ENCODE measurements around the gene IQSEC1.

Gene IQSEC1

DNA sequence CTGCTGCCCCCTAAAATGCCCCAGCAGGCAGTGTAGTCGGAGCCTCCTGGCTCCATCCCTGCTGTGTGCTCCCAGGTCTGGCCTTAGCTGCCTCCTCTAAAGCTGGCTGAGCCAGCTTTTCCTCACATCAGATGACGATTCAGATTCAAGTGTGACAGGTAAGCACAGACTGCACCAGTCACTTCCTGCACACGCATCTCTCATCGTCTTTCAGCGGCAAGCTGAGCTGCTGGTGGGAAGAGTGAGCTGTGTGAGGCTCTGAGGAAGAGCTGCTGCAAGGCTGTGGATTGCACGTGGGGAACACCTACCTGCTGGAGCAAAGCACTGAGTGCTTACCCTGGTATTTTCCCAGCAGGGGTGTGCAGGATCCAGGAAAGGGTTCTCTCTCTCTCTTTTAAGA lies 143.4 kb downstream of the IQSEC1 start:
- Histone ChIP-seq H3K4me3 (no peak overlapping the region), H3K27me3 (ENCODE audit: low read depth) (no peaks in the 10 kb centered on the region), H3K36me3 (replicated peaks) (peaks cover 9% of the 10 kb centered on the region), H3K4me1 (no peaks in the 10 kb centered on the region), H3K9me3 (no peaks in the 10 kb centered on the region)
- in situ Hi-C loops (cut with MboI; ENCODE audit: low sequenced_read_pairs) = no loop called here
- DNase-seq (ENCODE audit: low spot score in 2 of 2) = no peak

DNA sequence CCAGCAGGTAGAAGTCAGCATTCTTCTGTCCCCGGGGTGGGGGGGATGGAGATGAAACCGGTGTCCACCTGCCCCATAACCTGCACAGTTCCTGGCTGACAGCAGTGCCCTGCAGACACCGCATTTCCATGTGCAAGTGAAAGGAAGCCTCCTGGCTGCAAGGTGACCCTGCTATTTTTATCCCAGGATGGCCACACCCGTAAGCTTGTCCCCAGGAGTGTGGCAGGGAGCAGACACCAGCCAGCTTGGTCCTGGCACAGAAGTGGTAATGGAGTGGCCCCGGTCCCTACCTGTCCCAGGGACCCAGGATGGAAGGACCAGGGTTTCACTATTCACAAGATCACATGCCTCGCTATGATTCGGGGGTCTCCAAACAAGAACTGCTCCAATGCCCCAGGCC lies 146.6 kb downstream of the IQSEC1 start:
- Histone ChIP-seq H3K36me3 (replicated peaks) (peaks cover 9% of the 10 kb centered on the region), H3K4me1 (no peaks in the 10 kb centered on the region), H3K4me3 (no peak overlapping the region), H3K27me3 (ENCODE audit: low read depth) (no peaks in the 10 kb centered on the region), H3K9me3 (no peaks in the 10 kb centered on the region)
- DNase-seq (ENCODE audit: low spot score in 2 of 2) = no peak
- in situ Hi-C loops (cut with MboI; ENCODE audit: low sequenced_read_pairs) = no loop called here

DNA sequence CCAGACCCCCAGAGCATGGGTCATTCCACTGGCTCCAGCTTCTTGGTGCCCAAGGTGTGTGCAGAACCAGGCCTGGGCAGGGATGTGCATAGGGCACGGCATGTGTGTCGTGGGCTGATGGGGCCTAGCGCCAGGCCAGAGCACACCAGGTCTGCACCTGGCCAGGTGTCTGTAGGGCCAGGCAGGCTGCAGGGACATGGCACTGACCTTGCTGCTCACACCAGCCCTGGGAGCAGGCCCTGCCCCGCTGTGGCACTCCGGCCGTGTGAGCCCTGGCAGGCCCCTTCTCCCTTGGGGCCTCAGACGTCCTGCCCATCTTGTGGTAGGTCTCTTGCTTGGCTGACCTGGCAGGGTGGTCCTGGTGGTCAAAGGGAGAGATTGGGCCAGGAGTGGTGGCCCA lies 147.6 kb downstream of the IQSEC1 start:
- no peaks in the 10 kb centered on the region for H3K9me3 ChIP-seq
- in situ Hi-C loops (cut with MboI; ENCODE audit: low sequenced_read_pairs) = no loop called here
- DNase-seq (ENCODE audit: low spot score in 2 of 2) = no peak
- no peak overlapping the region for H3K4me3 ChIP-seq
- H3K4me1 ChIP-seq = no peaks in the 10 kb centered on the region
- H3K27me3 ChIP-seq (ENCODE audit: low read depth) = no peaks in the 10 kb centered on the region
- H3K36me3 ChIP-seq (replicated peaks) = peaks cover 14% of the 10 kb centered on the region

DNA sequence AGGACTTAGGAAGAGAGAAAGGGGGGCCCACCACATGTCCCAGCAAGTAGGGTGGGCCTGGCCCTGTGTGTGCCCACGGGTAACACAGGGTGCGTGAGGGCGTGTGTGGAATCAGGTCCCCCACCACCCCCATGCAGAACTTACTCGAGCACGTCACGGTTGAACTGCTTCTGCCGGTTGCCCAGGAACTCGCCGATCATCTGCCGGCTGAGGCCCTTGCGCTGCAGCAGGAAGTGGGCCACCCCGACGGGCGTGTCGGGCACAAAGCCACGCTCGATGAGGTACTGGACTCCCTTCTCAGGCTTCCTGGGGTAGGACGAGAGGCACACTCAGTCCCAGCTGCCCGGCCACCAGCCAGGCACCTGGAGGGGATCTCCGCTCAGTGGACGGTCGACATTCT lies 148.8 kb downstream of the IQSEC1 start:
- peaks cover 18% of the 10 kb centered on the region for H3K36me3 ChIP-seq (replicated peaks)
- no peaks in the 10 kb centered on the region for H3K4me1 ChIP-seq
- in situ Hi-C loops (cut with MboI; ENCODE audit: low sequenced_read_pairs) = no loop called here
- DNase-seq (ENCODE audit: low spot score in 2 of 2) = no peak
- no peaks in the 10 kb centered on the region for H3K27me3 ChIP-seq (ENCODE audit: low read depth)
- H3K4me3 ChIP-seq = no peak overlapping the region
- no peaks in the 10 kb centered on the region for H3K9me3 ChIP-seq

DNA sequence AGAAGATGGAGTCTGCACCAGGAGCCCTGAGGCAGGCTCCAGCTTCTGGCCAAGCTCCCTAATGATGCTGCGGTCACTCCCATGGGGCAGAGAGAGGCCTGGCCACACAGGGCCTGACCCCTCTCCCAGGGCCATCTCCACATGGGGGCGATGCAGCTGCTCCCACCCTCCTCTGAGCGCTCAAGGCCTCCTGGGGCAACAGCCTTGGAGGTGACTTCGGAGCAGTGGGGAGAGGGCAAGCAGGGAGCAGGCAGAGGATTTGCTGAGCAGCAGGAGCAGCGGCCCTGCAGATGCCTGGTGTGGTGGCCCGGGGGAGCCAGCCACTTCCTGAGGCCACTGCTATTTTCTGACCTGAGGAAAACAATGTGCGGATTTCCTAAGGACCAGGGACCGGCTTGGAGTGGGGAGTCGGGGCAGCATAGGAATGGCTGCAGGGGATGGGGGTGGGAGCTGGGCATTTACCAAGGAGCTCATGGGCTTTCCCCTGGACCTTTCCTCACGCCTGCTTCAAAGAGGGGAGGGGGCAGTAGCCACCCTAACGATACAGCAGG lies 150.3 kb downstream of the IQSEC1 start:
- H3K27me3 ChIP-seq (ENCODE audit: low read depth) = no peaks in the 10 kb centered on the region
- H3K36me3 ChIP-seq (replicated peaks) = peaks cover 18% of the 10 kb centered on the region
- H3K4me1 ChIP-seq = no peaks in the 10 kb centered on the region
- H3K9me3 ChIP-seq = no peaks in the 10 kb centered on the region
- no peak for DNase-seq (ENCODE audit: low spot score in 2 of 2)
- no peak overlapping the region for H3K4me3 ChIP-seq
- in situ Hi-C loops (cut with MboI; ENCODE audit: low sequenced_read_pairs) = no loop called here

DNA sequence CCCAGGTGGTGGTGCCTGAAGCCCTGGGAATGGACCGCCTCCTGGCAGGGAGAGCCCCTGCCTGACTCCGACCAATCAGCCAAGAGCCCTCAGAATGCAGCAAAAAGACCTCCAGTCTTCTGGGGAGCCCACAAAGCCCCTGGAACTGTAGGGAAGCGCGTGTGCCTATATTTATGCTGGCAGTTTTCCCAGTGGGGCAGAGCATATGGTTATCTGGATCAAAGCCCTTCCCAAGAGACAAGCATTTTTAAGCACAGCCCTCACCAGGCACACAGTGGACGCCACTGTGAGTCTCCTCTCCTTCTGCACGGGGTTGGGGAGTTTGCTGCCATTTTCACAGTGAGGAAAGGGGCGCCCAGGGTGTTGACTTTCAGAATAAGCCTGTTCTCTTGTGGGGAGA lies 150.9 kb downstream of the IQSEC1 start:
- no peak for DNase-seq (ENCODE audit: low spot score in 2 of 2)
- no peaks in the 10 kb centered on the region for H3K27me3 ChIP-seq (ENCODE audit: low read depth)
- H3K9me3 ChIP-seq = no peaks in the 10 kb centered on the region
- H3K4me3 ChIP-seq = no peak overlapping the region
- H3K36me3 ChIP-seq (replicated peaks) = peaks cover 18% of the 10 kb centered on the region
- in situ Hi-C loops (cut with MboI; ENCODE audit: low sequenced_read_pairs) = no loop called here
- H3K4me1 ChIP-seq = no peaks in the 10 kb centered on the region

DNA sequence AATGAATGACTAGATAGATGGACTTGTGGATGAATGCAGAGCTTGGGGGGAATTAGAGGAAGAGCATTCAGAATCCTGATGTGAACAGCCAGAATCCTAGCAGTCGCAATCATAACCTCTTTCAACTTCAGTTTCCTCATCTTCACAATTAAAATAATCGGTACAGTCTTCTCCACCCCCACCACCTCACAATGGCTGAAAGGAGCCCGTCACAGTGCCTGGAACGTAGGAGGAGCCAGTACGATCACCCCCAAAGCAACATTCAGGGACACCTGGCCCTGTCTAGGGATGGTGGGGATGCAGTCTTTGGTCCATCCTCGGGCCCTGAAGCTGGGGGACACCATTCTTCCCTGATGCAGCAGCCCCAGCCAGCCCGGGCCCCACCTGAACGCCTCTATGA lies 151.5 kb downstream of the IQSEC1 start:
- Histone ChIP-seq H3K4me1 (no peaks in the 10 kb centered on the region), H3K4me3 (no peak overlapping the region), H3K27me3 (ENCODE audit: low read depth) (no peaks in the 10 kb centered on the region), H3K36me3 (replicated peaks) (peaks cover 18% of the 10 kb centered on the region), H3K9me3 (no peaks in the 10 kb centered on the region)
- DNase-seq (ENCODE audit: low spot score in 2 of 2) = no peak
- in situ Hi-C loops (cut with MboI; ENCODE audit: low sequenced_read_pairs) = no loop called here

DNA sequence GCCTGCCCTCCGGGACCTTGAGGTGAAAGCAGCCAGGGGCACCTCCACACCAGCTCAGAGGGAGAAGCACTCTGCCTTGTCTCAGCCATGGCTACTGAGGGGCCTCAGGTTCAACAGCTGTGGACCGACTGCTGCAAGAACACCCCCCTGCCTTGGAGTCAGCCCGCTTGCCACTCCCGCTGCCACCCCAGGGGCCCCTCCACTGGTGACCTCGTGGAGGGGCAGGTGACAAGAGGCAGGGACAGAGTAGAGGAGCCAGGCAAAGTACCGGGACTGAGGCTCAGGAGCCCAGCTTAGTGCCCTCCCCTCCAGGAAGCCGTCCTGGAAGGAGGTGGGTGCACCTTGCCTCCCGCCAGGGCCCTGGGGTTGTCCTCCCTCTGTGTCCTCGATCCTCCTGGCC lies 152.3 kb downstream of the IQSEC1 start:
- in situ Hi-C loops (cut with MboI; ENCODE audit: low sequenced_read_pairs) = no loop called here
- Histone ChIP-seq H3K27me3 (ENCODE audit: low read depth) (no peaks in the 10 kb centered on the region), H3K4me3 (no peak overlapping the region), H3K36me3 (replicated peaks) (peaks cover 18% of the 10 kb centered on the region), H3K4me1 (no peaks in the 10 kb centered on the region), H3K9me3 (no peaks in the 10 kb centered on the region)
- no peak for DNase-seq (ENCODE audit: low spot score in 2 of 2)

DNA sequence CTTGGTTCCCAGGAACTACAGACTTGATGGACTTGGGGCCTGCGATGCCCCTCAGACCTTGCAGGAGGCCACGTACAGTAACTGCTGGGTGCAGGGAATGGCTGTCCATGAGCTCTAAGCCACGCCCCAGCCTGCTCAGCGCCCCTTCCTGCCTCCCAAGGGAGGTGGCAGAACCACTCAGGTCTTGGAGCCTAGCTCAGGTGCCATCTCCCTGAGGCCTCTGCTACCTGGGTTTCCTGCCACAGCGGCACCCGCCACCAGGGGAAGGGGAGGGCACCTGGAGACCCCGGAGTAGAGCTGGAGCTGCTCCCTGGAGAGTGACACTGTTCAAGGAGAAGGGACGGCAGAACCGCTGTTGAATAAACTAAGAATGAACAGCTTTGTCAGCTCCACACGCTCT lies 154.0 kb downstream of the IQSEC1 start:
- Histone ChIP-seq H3K4me1 (no peaks in the 10 kb centered on the region), H3K9me3 (no peaks in the 10 kb centered on the region), H3K4me3 (no peak overlapping the region), H3K27me3 (ENCODE audit: low read depth) (no peaks in the 10 kb centered on the region), H3K36me3 (replicated peaks) (peaks cover 12% of the 10 kb centered on the region)
- no peak for DNase-seq (ENCODE audit: low spot score in 2 of 2)
- in situ Hi-C loops (cut with MboI; ENCODE audit: low sequenced_read_pairs) = no loop called here

DNA sequence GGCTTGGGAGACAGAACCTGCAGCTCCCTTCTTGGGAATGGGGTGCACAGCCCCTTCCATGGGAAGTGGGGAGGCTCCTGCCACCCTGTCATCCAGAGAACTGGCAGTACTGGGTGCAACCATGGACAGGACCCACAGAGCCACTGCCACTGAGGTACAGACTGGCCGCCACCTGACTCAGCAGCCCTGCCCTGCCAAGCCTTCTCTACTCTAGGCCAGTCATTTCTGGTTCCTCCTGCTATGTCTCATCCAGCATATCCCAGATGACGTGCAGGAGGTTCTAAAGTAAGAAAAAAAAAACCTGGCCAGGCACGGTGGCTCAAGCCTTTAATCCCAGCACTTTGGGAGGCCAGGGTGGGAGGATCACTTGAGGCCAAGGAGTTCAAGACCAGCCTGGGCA lies 155.0 kb downstream of the IQSEC1 start:
- no peaks in the 10 kb centered on the region for H3K4me1 ChIP-seq
- in situ Hi-C loops (cut with MboI; ENCODE audit: low sequenced_read_pairs) = no loop called here
- H3K4me3 ChIP-seq = no peak overlapping the region
- no peaks in the 10 kb centered on the region for H3K9me3 ChIP-seq
- H3K27me3 ChIP-seq (ENCODE audit: low read depth) = no peaks in the 10 kb centered on the region
- H3K36me3 ChIP-seq (replicated peaks) = peaks cover 12% of the 10 kb centered on the region
- no peak for DNase-seq (ENCODE audit: low spot score in 2 of 2)

DNA sequence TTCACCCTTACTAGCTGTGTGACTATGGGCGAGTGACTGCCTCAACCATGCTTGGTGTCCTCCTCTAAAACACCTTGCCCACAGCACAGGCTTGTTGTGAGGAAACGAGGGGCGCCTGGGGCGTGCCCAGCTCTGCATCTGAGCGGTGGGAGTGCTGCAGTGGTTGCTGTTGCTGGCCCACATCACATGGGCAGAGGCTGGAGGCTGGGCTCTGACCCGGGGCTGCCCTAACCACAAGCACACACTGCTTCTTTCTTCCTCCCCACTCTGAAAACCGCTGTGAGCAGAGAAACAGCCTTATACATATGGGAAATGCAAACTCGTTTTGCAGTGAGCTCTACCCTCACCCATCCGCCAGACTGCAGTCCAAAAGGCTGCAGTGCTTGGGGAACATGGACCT lies 157.1 kb downstream of the IQSEC1 start:
- no peak overlapping the region for H3K4me3 ChIP-seq
- peaks cover 4% of the 10 kb centered on the region; the same call in 1 of the 2 replicates for H3K36me3 ChIP-seq (replicated peaks)
- in situ Hi-C loops (cut with MboI; ENCODE audit: low sequenced_read_pairs) = no loop called here
- no peaks in the 10 kb centered on the region for H3K9me3 ChIP-seq
- no peak for DNase-seq (ENCODE audit: low spot score in 2 of 2)
- no peaks in the 10 kb centered on the region for H3K27me3 ChIP-seq (ENCODE audit: low read depth)
- no peaks in the 10 kb centered on the region for H3K4me1 ChIP-seq

DNA sequence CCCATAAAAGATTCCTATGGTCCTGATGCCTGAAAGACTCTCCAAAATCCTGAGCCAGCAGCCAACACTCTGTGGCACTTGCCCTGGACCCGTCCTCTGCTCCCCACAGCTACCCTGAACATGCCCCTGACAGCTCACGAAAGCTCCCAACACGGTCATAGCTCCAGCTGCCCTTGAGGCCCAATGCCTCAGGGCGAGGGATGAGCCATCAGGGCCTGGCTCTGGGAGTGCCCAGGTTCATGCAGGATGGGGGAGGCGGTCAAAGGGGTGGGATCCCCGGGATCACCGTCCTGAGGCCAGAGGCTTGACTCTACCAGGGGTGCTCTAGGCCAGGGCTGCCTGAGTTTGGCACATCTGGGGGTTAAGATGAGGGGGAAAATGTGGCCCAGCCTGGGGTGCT lies 159.1 kb downstream of the IQSEC1 start:
- no peak for DNase-seq (ENCODE audit: low spot score in 2 of 2)
- H3K36me3 ChIP-seq (replicated peaks) = peaks cover 5% of the 10 kb centered on the region
- H3K27me3 ChIP-seq (ENCODE audit: low read depth) = no peaks in the 10 kb centered on the region
- H3K4me1 ChIP-seq = no peaks in the 10 kb centered on the region
- in situ Hi-C loops (cut with MboI; ENCODE audit: low sequenced_read_pairs) = no loop called here
- no peak overlapping the region for H3K4me3 ChIP-seq
- no peaks in the 10 kb centered on the region for H3K9me3 ChIP-seq

DNA sequence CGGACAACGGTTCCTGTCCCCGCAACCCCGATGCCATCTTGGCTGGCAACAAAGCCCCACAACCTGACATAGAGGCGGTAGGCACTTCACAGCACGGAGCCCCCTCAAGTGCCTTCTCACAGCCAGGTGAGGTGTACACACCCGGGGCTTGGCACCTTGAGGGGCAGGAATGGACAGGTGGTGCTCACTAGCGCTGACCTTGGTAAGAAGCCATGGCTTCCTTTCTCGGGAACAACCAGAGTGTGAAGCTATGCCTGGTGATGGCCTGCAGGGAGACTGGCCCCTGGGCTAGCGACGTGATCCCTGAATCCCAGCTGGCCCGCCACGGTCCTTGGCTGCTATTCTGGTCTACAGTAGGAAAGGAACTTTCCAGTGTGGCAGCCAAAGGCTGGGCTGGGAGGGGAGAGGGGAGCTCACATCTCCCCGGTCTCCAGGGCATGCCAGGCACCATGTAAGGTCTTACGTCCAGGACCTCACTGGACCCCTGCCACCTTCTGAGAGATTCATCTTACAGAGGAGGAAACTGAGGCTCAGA lies 161.3 kb downstream of the IQSEC1 start:
- no peak overlapping the region for H3K4me3 ChIP-seq
- H3K36me3 ChIP-seq (replicated peaks) = peaks cover 13% of the 10 kb centered on the region
- H3K9me3 ChIP-seq = no peaks in the 10 kb centered on the region
- H3K4me1 ChIP-seq = no peaks in the 10 kb centered on the region
- in situ Hi-C loops (cut with MboI; ENCODE audit: low sequenced_read_pairs) = no loop called here
- DNase-seq (ENCODE audit: low spot score in 2 of 2) = no peak
- no peaks in the 10 kb centered on the region for H3K27me3 ChIP-seq (ENCODE audit: low read depth)

DNA sequence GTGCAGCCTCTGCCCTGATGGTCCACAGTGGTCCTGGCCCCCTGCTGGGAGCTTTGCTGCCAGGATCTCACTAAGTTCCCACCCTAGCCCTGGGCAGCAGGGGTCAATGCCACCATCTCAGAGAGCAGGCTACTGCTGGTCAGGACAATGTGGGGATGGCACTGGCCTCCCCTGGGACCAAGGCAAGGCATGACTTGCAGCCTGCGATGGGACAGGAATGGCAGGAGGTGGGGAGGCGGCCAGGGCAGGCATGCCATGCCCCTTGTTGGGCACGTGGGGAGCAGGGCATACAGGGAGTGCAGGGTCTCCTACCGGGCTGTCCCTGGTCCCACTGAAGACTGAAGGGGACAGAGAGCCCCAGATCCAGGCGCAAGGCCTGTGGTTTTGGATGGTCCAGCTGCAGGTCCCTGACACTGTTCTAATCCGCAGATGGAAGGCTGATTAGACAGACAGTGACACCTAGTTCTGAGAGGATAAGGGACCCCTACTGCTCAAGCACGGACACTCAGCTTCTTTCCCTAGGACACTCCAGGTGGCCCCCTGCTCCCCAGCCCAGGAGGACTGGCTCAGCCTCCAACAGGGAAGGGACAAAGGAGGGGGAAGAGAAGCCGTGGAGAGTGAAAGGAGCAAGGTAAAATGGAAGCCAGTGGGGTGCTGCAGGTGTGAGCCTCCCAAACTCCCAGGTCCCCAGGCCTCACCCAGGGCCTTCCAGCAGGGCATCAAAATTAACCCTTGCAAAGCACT lies 162.7 kb downstream of the IQSEC1 start:
- peaks cover 16% of the 10 kb centered on the region for H3K36me3 ChIP-seq (replicated peaks)
- in situ Hi-C loops (cut with MboI; ENCODE audit: low sequenced_read_pairs) = no loop called here

More for the DNA sequence above, 162.7 kb downstream of the IQSEC1 start:
- no peaks in the 10 kb centered on the region for H3K4me1 ChIP-seq
- H3K27me3 ChIP-seq (ENCODE audit: low read depth) = no peaks in the 10 kb centered on the region
- DNase-seq (ENCODE audit: low spot score in 2 of 2) = no peak
- H3K4me3 ChIP-seq = no peak overlapping the region
- H3K9me3 ChIP-seq = no peaks in the 10 kb centered on the region

Data from HAP-1 (cell line).